Measurements from ENCODE around the gene DERL2. TPM values are rescaled to one million over a fixed set of nuclear protein-coding genes. Genes with fewer than 3 reads are reported as not detected.
A peak's percentile ranks its signal among the peaks of the same experiment; 100 is the strongest.

Gene DERL2
- total RNA-seq, 1 donor from 2014 or later = 73.4 TPM

GRCh38 chr17:5502552-5502951 is 16.6 kb upstream of the DERL2 start:
- peak; percentile 49 for DNase-seq (ENCODE audit: low spot score)

- no peak for DNase-seq (ENCODE audit: low spot score)
These were observed 15.7 kb upstream of the DERL2 start for GRCh38 chr17:5501685-5502084.

- peak; percentile 92 for DNase-seq (ENCODE audit: low spot score)
These were observed 14.8 kb upstream of the DERL2 start for GRCh38 chr17:5500589-5501391.

GRCh38 chr17:5500247-5500588 is 14.2 kb upstream of the DERL2 start:
- DNase-seq (ENCODE audit: low spot score) = no peak

- DNase-seq (ENCODE audit: low spot score) = no peak
These were observed 13.7 kb upstream of the DERL2 start for GRCh38 chr17:5499476-5500231.

- no peak for DNase-seq (ENCODE audit: low spot score)
These were observed 7.0 kb upstream of the DERL2 start for GRCh38 chr17:5492970-5493369.

- DNase-seq (ENCODE audit: low spot score) = no peak
These were observed 2.8 kb upstream of the DERL2 start for GRCh38 chr17:5488752-5489151.

GRCh38 chr17:5486206-5487124 is 487 bp upstream of the DERL2 start, which contains the start of gene MIS12:
Gene MIS12, plus strand, starts transcription at chr17:5486566. Its CDS starts 2,297 bp downstream, at chr17:5488863.
- DNase-seq (ENCODE audit: low spot score) = peak; percentile 98

- no peak for DNase-seq (ENCODE audit: low spot score)
These were observed 4.5 kb downstream of the DERL2 start for GRCh38 chr17:5481451-5481850.

GRCh38 chr17:5480962-5481361 is 5.0 kb downstream of the DERL2 start:
- DNase-seq (ENCODE audit: low spot score) = no peak

- DNase-seq (ENCODE audit: low spot score) = no peak
These were observed 7.0 kb downstream of the DERL2 start for GRCh38 chr17:5478992-5479391.

- DNase-seq (ENCODE audit: low spot score) = no peak
These were observed 12.1 kb downstream of the DERL2 start for GRCh38 chr17:5473906-5474305.

- DNase-seq (ENCODE audit: low spot score) = no peak
These were observed 13.5 kb downstream of the DERL2 start for GRCh38 chr17:5472511-5472910.

GRCh38 chr17:5468075-5468473 is 17.9 kb downstream of the DERL2 start:
- no peak for DNase-seq (ENCODE audit: low spot score)

- no peak for DNase-seq (ENCODE audit: low spot score)
These were observed 18.6 kb downstream of the DERL2 start for GRCh38 chr17:5467416-5467815.

GRCh38 chr17:5466295-5466694 is 19.7 kb downstream of the DERL2 start:
- DNase-seq (ENCODE audit: low spot score) = no peak

GRCh38 chr17:5464717-5465507 is 21.1 kb downstream of the DERL2 start:
- DNase-seq (ENCODE audit: low spot score) = no peak

GRCh38 chr17:5446786-5447185 is 39.2 kb downstream of the DERL2 start:
- DNase-seq (ENCODE audit: low spot score) = no peak

- no peak for DNase-seq (ENCODE audit: low spot score)
These were observed 41.8 kb downstream of the DERL2 start for GRCh38 chr17:5444209-5444608.

GRCh38 chr17:5443728-5444127 is 42.2 kb downstream of the DERL2 start:
- DNase-seq (ENCODE audit: low spot score) = no peak

GRCh38 chr17:5439446-5439764 is 46.6 kb downstream of the DERL2 start:
- no peak for DNase-seq (ENCODE audit: low spot score)

Data from mesenteric fat pad (tissue), 1 donor.